PC-3 (cell line): ENCODE measurements around the gene C16orf87. TPM values are rescaled to one million over a fixed set of nuclear protein-coding genes. Genes with fewer than 3 reads are reported as not detected.
A peak's percentile ranks its signal among the peaks of the same experiment; 100 is the strongest.

ENCODE experiments used
- ATAC-seq: fragments of 200-7000 bp; cut with Tn5 transposase; 2 replicates; pipeline ENCODE4 v1.9.1; 2020; ENCODE audit warnings: mild to moderate bottlenecking, moderate library complexity
- BruUV-seq: library from RNA; stranded (reverse); fragments of 400-500 nt; replicated peaks from 2 replicates; lab custom pipeline; 2021; lab: Mats Ljungman, UMichigan
- CTCF ChIA-PET: fragments of 300-600 bp; sonication (Branson Sonifier 250); formaldehyde crosslinking; loops from one replicate; lab custom pipeline; 2022; ENCODE audit warnings: antibody characterized with exemption; lab: Charles Lee
- POLR2A ChIA-PET: fragments of 300-600 bp; sonication (Branson Sonifier 250); formaldehyde crosslinking; loops from one replicate; lab custom pipeline; 2022; ENCODE audit warnings: antibody characterized with exemption; ENCODE audit not compliant: unreplicated experiment; lab: Charles Lee
- DNase-seq: peaks from one replicate; pipeline ENCODE4 v3.0.0-alpha.2; 2015
- H2AFZ ChIP-seq: fragments of 300-600 bp; sonication (generic); 2 replicates; pipeline ENCODE4 v1.6.0; 2016; ENCODE audit warnings: antibody characterized with exemption, low read length
- H3F3A ChIP-seq: fragments of 300-600 bp; sonication (generic); one replicate; pipeline ENCODE4 v1.6.0; 2017; ENCODE audit warnings: antibody characterized with exemption, low read length, control low read depth, mild to moderate bottlenecking; ENCODE audit not compliant: unreplicated experiment
- H3K27ac ChIP-seq: fragments of 300-600 bp; sonication (generic); 2 replicates; pipeline ENCODE4 v1.5.1; 2016; ENCODE audit warnings: mild to moderate bottlenecking, low read length
- H3K27me3 ChIP-seq: fragments of 300-600 bp; sonication (generic); 2 replicates; pipeline ENCODE4 v1.6.1; 2016; ENCODE audit warnings: low read length, mixed read lengths
- H3K36me3 ChIP-seq: fragments of 300-600 bp; sonication (generic); 2 replicates; pipeline ENCODE4 v1.6.1; 2016; ENCODE audit warnings: low read depth, mixed run types, low read length, mixed read lengths
- H3K4me1 ChIP-seq: fragments of 300-600 bp; sonication (generic); 2 replicates; pipeline ENCODE4 v1.5.1; 2016; ENCODE audit warnings: low read length; ENCODE audit not compliant: insufficient read depth
- H3K4me2 ChIP-seq: fragments of 300-600 bp; sonication (generic); 2 replicates; pipeline ENCODE4 v1.6.0; 2016; ENCODE audit warnings: low read length
- H3K4me3 ChIP-seq: fragments of 300-600 bp; sonication (generic); 2 replicates; pipeline ENCODE4 v1.5.1; 2016; ENCODE audit warnings: mild to moderate bottlenecking, low read length, mixed read lengths
- H3K79me2 ChIP-seq: fragments of 300-600 bp; sonication (generic); 2 replicates; pipeline ENCODE4 v1.6.1; 2017; ENCODE audit warnings: low read length, mixed read lengths
- H3K9ac ChIP-seq: fragments of 300-600 bp; sonication (generic); 2 replicates; pipeline ENCODE4 v1.6.0; 2016; ENCODE audit warnings: mild to moderate bottlenecking, low read length
- H3K9me2 ChIP-seq: fragments of 300-600 bp; sonication (generic); replicated peaks from 2 replicates; pipeline ENCODE4 v1.6.1; 2016; ENCODE audit warnings: mixed run types, low read length, mixed read lengths
- H3K9me3 ChIP-seq: fragments of 300-600 bp; sonication (generic); 2 replicates; pipeline ENCODE4 v1.6.1; 2016; ENCODE audit warnings: low read length, mixed read lengths
- H4K20me1 ChIP-seq: fragments of 300-600 bp; sonication (generic); 2 replicates; pipeline ENCODE4 v1.6.1; 2016; ENCODE audit warnings: low read length, mixed read lengths
- CTCF ChIP-seq: fragments of 300-600 bp; sonication (generic); conservative IDR thresholded peaks from 2 replicates; pipeline ENCODE4 v1.5.1; 2017; ENCODE audit warnings: antibody characterized with exemption, low read depth, mild to moderate bottlenecking, low read length
- EZH2 ChIP-seq: fragments of 300-600 bp; sonication (generic); IDR thresholded peaks from one replicate; pipeline ENCODE4 v1.6.1; 2017; ENCODE audit warnings: antibody characterized with exemption, mild to moderate bottlenecking, low read length; ENCODE audit not compliant: unreplicated experiment
- EZH2phosphoT487 ChIP-seq: fragments of 300-600 bp; sonication (generic); IDR thresholded peaks from 2 replicates; pipeline ENCODE4 v1.6.1; 2018; ENCODE audit warnings: mild to moderate bottlenecking, antibody characterized with exemption, low read length, borderline replicate concordance
- intact Hi-C: fragments of 100-400 bp; cut with micrococcal nuclease; formaldehyde crosslinking; loops from 2 replicates; pipeline ENCODE4 v1.9.0; 2023
- total RNA-seq: library from RNA; depleted of rRNA; stranded (reverse); fragments of >200 nt; gene quantifications from 2 replicates; pipeline ENCODE4 v1.2.3, GENCODE V29; 2014

The C16orf87 gene
- total RNA-seq, 1 experiment from 2014 or later, result 4.0 TPM

DNA sequence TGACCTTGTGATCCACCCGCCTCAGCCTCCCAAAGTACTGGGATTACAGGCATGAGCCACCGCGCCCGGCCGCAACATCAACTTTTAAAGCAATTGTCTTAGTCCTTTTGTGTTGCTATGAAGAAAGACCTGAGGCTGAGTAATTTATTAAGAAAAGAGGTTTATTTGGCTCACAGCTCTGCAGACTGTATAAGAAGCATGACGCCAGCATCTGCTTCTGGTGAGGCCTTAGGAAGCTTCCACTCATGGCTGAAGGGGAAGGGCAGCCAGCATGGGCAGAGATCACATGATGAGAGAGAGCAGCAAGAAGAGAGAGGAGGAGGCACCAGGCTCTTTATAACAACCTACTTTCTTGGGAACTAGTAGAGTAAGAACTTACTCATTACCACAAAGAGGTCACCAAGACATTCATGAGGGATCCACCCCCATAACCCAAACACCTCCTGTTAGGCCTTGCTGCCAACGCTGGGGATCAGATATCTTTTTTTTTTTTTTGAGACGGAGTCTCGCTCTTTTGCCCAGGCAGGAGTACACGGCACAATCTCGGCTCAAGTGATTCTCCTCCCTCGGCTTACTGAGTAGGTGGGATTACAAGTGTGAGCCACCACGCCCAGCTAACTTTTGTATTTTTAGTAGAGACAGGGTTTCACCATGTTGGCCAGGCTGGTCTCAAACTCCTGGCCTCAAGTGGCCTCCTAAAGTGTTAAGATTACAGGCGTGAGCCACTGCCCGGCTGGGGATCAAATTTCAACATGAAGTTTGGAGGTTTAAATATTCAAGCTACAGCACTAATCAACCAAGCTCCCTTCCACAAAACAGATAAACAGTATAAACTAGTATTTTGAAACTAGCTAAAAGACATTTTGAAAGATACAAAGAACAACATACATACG lies 31.8 kb upstream of the C16orf87 start:
- H3K79me2 ChIP-seq, result no peaks in the 10 kb centered on the region
- peaks cover 13% of the 10 kb centered on the region for H3K4me1 ChIP-seq
- intact Hi-C loops, result no loop called here
- H3K9me3 ChIP-seq, result no peaks in the 10 kb centered on the region
- no peak overlapping the region for H3K4me2 ChIP-seq
- no peaks in the 10 kb centered on the region for H3K27me3 ChIP-seq
- peak; percentile 30 for DNase-seq
- H3K4me3 ChIP-seq, result no peak overlapping the region
- no peak overlapping the region for H3K9ac ChIP-seq
- H3K9me2 ChIP-seq, result no peaks in the 10 kb centered on the region
- peak overlapping the region; percentile 37 for H3K27ac ChIP-seq
- no peak for ATAC-seq
- no TSS peak for BruUV-seq
- no peaks in the 10 kb centered on the region for H4K20me1 ChIP-seq
- ChIA-PET POLR2A (no interaction called here), CTCF (no interaction called here)
- H3K36me3 ChIP-seq, result no peaks in the 10 kb centered on the region
- no peak overlapping the region for H2AFZ ChIP-seq
- no peaks in the 10 kb centered on the region for H3F3A ChIP-seq
- TF ChIP-seq EZH2 (no peak), CTCF (no peak), EZH2phosphoT487 (no peak)

- H3K4me1 ChIP-seq, result peaks cover 13% of the 10 kb centered on the region
- ATAC-seq, result peak; percentile 96
- H3K27ac ChIP-seq, result peak overlapping the region; percentile 68
- H3K9ac ChIP-seq, result no peak overlapping the region
- no peaks in the 10 kb centered on the region for H3K27me3 ChIP-seq
- H3K4me3 ChIP-seq, result no peak overlapping the region
- H3K9me2 ChIP-seq, result no peaks in the 10 kb centered on the region
- DNase-seq, result peak; percentile 88
- peak overlapping the region; percentile 7; the same call in 1 of the 2 replicates for H3K4me2 ChIP-seq
- BruUV-seq, result no TSS peak
- no peak overlapping the region for H2AFZ ChIP-seq
- intact Hi-C loops, result no loop called here
- TF ChIP-seq EZH2phosphoT487 (no peak), EZH2 (no peak), CTCF (no peak)
- ChIA-PET CTCF (interaction anchor here (0.6 to 1.2 kb wide), 2 partner anchors 41 to 292 kb away, joined by 4 to 8 read pairs; no protein-coding TSS in a partner anchor), POLR2A (no interaction called here)
- no peaks in the 10 kb centered on the region for H3K36me3 ChIP-seq
- H3K9me3 ChIP-seq, result no peaks in the 10 kb centered on the region
- no peaks in the 10 kb centered on the region for H4K20me1 ChIP-seq
- H3K79me2 ChIP-seq, result no peaks in the 10 kb centered on the region
- H3F3A ChIP-seq, result no peaks in the 10 kb centered on the region
Observed at GRCh38 chr16:46859719-46860152, 28.8 kb upstream of the C16orf87 start.

DNA sequence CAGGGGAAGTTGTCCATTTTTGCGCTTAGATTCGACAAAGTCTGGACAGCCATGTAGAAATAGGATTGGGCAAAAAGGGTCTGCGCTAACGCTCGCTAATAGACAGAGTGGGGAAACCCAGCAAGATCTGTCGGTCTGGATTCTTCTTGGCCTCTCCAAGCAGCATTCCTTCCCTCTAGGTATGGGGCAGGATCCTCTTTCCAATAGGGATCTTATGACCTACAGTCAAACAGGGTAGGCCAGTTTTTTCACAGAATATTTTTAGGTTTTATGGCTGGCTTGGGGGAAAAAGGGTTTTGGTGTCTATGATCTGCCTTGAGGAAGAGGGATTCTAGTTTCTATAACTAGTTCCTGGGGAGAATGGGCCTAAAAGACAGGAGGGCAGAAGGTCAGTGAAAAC lies 27.2 kb upstream of the C16orf87 start:
- H3K4me2 ChIP-seq, result no peak overlapping the region
- H3K4me3 ChIP-seq, result no peak overlapping the region
- no peaks in the 10 kb centered on the region for H3K27me3 ChIP-seq
- TF ChIP-seq EZH2phosphoT487, result no peak
- no peak for TF ChIP-seq CTCF
- TF ChIP-seq EZH2, result no peak
- no peaks in the 10 kb centered on the region for H3K9me3 ChIP-seq
- H3K36me3 ChIP-seq, result no peaks in the 10 kb centered on the region
- ChIA-PET POLR2A (no interaction called here), CTCF (interaction anchor here (0.6 to 1.0 kb wide), 2 partner anchors 50 to 73 kb away, joined by 3 to 7 read pairs; no protein-coding TSS in a partner anchor)
- DNase-seq (no peak), ATAC-seq (no peak)
- no peak overlapping the region for H2AFZ ChIP-seq
- H3K79me2 ChIP-seq, result no peaks in the 10 kb centered on the region
- no peak overlapping the region for H3K9ac ChIP-seq
- intact Hi-C loops, result no loop called here
- BruUV-seq, result no TSS peak
- peaks cover 5% of the 10 kb centered on the region; the same call in 1 of the 2 replicates for H3K4me1 ChIP-seq
- no peaks in the 10 kb centered on the region for H4K20me1 ChIP-seq
- H3F3A ChIP-seq, result no peaks in the 10 kb centered on the region
- no peak overlapping the region for H3K27ac ChIP-seq
- no peaks in the 10 kb centered on the region for H3K9me2 ChIP-seq
